HG03457 (cell line): ENCODE results near the gene SLC25A45.

Experiments
- ATAC-seq: cut with Tn5 transposase; IDR thresholded peaks from one replicate; pipeline ENCODE4 v1.9.1; 2021; ENCODE audit warnings: moderate number of reproducible peaks; ENCODE audit not compliant: unreplicated experiment

Gene SLC25A45

GRCh38 chr11:65382033-65382803, at the start of gene SLC25A45:
Gene SLC25A45 (minus strand): TSS chr11:65382646. CDS start chr11:65381951, 695 bp downstream.
- ATAC-seq: peak; percentile 42

GRCh38 chr11:65431451-65432099, 49.1 kb upstream of the SLC25A45 start:
- no peak for ATAC-seq

- ATAC-seq: no peak
Measured at GRCh38 chr11:65430406-65431217, 48.2 kb upstream of the SLC25A45 start.

- no peak for ATAC-seq
Measured at GRCh38 chr11:65429724-65430405, 47.4 kb upstream of the SLC25A45 start.

- no peak for ATAC-seq
Measured at GRCh38 chr11:65429068-65429681, 46.7 kb upstream of the SLC25A45 start.

GRCh38 chr11:65428578-65429067, 46.2 kb upstream of the SLC25A45 start:
- no peak for ATAC-seq

GRCh38 chr11:65427691-65428577, 45.5 kb upstream of the SLC25A45 start:
- no peak for ATAC-seq

GRCh38 chr11:65426839-65427690, 44.6 kb upstream of the SLC25A45 start:
- no peak for ATAC-seq

- ATAC-seq: no peak
Measured at GRCh38 chr11:65425971-65426838, 43.8 kb upstream of the SLC25A45 start.

- ATAC-seq: no peak
Measured at GRCh38 chr11:65425105-65425970, 42.9 kb upstream of the SLC25A45 start.

- no peak for ATAC-seq
Measured at GRCh38 chr11:65424205-65425104, 42.0 kb upstream of the SLC25A45 start.

GRCh38 chr11:65423516-65424204, 41.2 kb upstream of the SLC25A45 start:
- no peak for ATAC-seq

- no peak for ATAC-seq
Measured at GRCh38 chr11:65422633-65423515, 40.4 kb upstream of the SLC25A45 start, which contains the start of gene NEAT1. Gene NEAT1 (plus strand): TSS chr11:65422798.
